Endothelial cell of umbilical vein (primary cell): Measurements from ENCODE around the gene RALB.

Experiments
- EZH2 ChIP-seq: IDR thresholded peaks from 2 replicates; pipeline ENCODE4 v1.6.1; 2012; ENCODE audit warnings: borderline replicate concordance, low read depth, mild to moderate bottlenecking, moderate library complexity, low read length, inconsistent platforms; ENCODE audit not compliant: severe bottlenecking
- GATA2 ChIP-seq: IDR thresholded peaks from 2 replicates; pipeline ENCODE4 v1.7.0; 2011; ENCODE audit warnings: low read depth, mild to moderate bottlenecking, moderate library complexity, mixed read lengths, low read length; ENCODE audit not compliant: insufficient read length, insufficient read depth
- JUN ChIP-seq: IDR thresholded peaks from 2 replicates; pipeline ENCODE4 v1.6.1; 2011; ENCODE audit warnings: borderline replicate concordance, low read depth; ENCODE audit not compliant: insufficient read length, insufficient read depth
- POLR2A ChIP-seq: IDR thresholded peaks from 2 replicates; pipeline ENCODE4 v1.6.1; 2012; ENCODE audit warnings: low read depth, mild to moderate bottlenecking, control low read depth, low read length
- POLR2AphosphoS5 ChIP-seq: IDR thresholded peaks from 2 replicates; pipeline ENCODE4 v1.6.1; 2012; ENCODE audit warnings: low read depth, mild to moderate bottlenecking, control low read depth, low read length, moderate library complexity; ENCODE audit not compliant: insufficient read depth
- TF ChIP-seq, protein P1 (sequence below), 2 donors: IDR thresholded peaks; 1 replicate in 1 of 2; 2 replicates in 1 of 2; pipeline ENCODE4 v1.5.1; 2011; ENCODE audit warnings: low read length in 2 of 2, mild to moderate bottlenecking in 2 of 2, moderate library complexity in 2 of 2, control low read depth in 1 of 2, inconsistent platforms in 1 of 2, low read depth in 1 of 2; ENCODE audit not compliant: insufficient read depth in 1 of 2; ENCODE audit errors: extremely low read depth in 1 of 2
- TF ChIP-seq, protein P2 (sequence below): IDR thresholded peaks from 2 replicates; pipeline ENCODE4 v1.6.1; 2011; ENCODE audit not compliant: insufficient read depth, insufficient read length

- TF ChIP-seq, protein P1, sequence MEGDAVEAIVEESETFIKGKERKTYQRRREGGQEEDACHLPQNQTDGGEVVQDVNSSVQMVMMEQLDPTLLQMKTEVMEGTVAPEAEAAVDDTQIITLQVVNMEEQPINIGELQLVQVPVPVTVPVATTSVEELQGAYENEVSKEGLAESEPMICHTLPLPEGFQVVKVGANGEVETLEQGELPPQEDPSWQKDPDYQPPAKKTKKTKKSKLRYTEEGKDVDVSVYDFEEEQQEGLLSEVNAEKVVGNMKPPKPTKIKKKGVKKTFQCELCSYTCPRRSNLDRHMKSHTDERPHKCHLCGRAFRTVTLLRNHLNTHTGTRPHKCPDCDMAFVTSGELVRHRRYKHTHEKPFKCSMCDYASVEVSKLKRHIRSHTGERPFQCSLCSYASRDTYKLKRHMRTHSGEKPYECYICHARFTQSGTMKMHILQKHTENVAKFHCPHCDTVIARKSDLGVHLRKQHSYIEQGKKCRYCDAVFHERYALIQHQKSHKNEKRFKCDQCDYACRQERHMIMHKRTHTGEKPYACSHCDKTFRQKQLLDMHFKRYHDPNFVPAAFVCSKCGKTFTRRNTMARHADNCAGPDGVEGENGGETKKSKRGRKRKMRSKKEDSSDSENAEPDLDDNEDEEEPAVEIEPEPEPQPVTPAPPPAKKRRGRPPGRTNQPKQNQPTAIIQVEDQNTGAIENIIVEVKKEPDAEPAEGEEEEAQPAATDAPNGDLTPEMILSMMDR (IDR thresholded peaks at IDR 0.05; ENCODE audit: extremely low read depth in 1 of 2, insufficient read depth in 1 of 2, low read depth in 1 of 2, low read length in 2 of 2): no peak
- TF ChIP-seq POLR2A (no peak), EZH2 (no peak), GATA2 (no peak), POLR2AphosphoS5 (no peak), JUN (no peak)
- TF ChIP-seq, protein P2, sequence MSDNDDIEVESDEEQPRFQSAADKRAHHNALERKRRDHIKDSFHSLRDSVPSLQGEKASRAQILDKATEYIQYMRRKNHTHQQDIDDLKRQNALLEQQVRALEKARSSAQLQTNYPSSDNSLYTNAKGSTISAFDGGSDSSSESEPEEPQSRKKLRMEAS: no peak
Measured at GRCh38 chr2:120326066-120326465, 73.4 kb downstream of the RALB start.
